Pulmonary artery endothelial cell (primary cell): ENCODE data around the gene WFDC5. TPM values are rescaled to one million over a fixed set of nuclear protein-coding genes. Genes with fewer than 3 reads are reported as not detected.
A peak's percentile ranks its signal among the peaks of the same experiment; 100 is the strongest.
"Not testable (repeated sequence)": the region's sequence is repeated elsewhere in the genome, so short reads cannot be mapped to it uniquely, and the experiment has no call there.

Source experiments
- DNase-seq: peaks from one replicate; pipeline ENCODE4 v3.0.0-alpha.2; 2011; ENCODE audit warnings: low read depth, low spot score
- total RNA-seq: library from RNA; depleted of rRNA; stranded (reverse); fragments of >200 nt; gene quantifications from 2 replicates; pipeline ENCODE4 v1.2.3, GENCODE V29; 2014

WFDC5 gene
- not detected in 2 replicates for total RNA-seq

- no peak for DNase-seq
These were observed at the start of gene WFDC5 for GRCh38 chr20:45114465-45115385. Gene WFDC5 (minus strand): TSS chr20:45115174. CDS start chr20:45115083, 91 bp downstream.

- DNase-seq, result no peak
These were observed 48.3 kb upstream of the WFDC5 start for GRCh38 chr20:45163083-45163803.

- DNase-seq, result peak; percentile 4
These were observed 43.0 kb upstream of the WFDC5 start for GRCh38 chr20:45157962-45158361.

- no peak for DNase-seq
These were observed 41.7 kb upstream of the WFDC5 start for GRCh38 chr20:45156713-45157112.

GRCh38 chr20:45154794-45155193 lies 39.8 kb upstream of the WFDC5 start:
- not testable (repeated sequence) for DNase-seq

- DNase-seq, result no peak
These were observed 39.2 kb upstream of the WFDC5 start for GRCh38 chr20:45154183-45154582.

GRCh38 chr20:45153752-45154151 lies 38.8 kb upstream of the WFDC5 start:
- DNase-seq, result no peak

GRCh38 chr20:45153147-45153546 lies 38.2 kb upstream of the WFDC5 start:
- no peak for DNase-seq

- no peak for DNase-seq
These were observed 37.4 kb upstream of the WFDC5 start for GRCh38 chr20:45152405-45152804.

GRCh38 chr20:45149062-45149461 lies 34.1 kb upstream of the WFDC5 start:
- no peak for DNase-seq

- no peak for DNase-seq
These were observed 25.9 kb upstream of the WFDC5 start for GRCh38 chr20:45140836-45141235.

GRCh38 chr20:45139733-45140375 lies 24.9 kb upstream of the WFDC5 start:
- not testable (repeated sequence) for DNase-seq

- no peak for DNase-seq
These were observed 23.8 kb upstream of the WFDC5 start for GRCh38 chr20:45138561-45139300.

GRCh38 chr20:45136911-45137310 lies 21.9 kb upstream of the WFDC5 start:
- DNase-seq, result no peak

GRCh38 chr20:45128099-45128498 lies 13.1 kb upstream of the WFDC5 start:
- DNase-seq, result no peak

- no peak for DNase-seq
These were observed 9.4 kb upstream of the WFDC5 start, which contains the start of gene WFDC12 for GRCh38 chr20:45124365-45124764. Gene WFDC12 (minus strand): TSS chr20:45124465. CDS start chr20:45124447, 18 bp downstream.

GRCh38 chr20:45121388-45121787 lies 6.4 kb upstream of the WFDC5 start:
- DNase-seq, result no peak

- DNase-seq, result no peak
These were observed 4.7 kb upstream of the WFDC5 start for GRCh38 chr20:45119556-45120266.

GRCh38 chr20:45118028-45118427 lies 3.1 kb upstream of the WFDC5 start:
- DNase-seq, result no peak

GRCh38 chr20:45117581-45117980 lies 2.6 kb upstream of the WFDC5 start:
- DNase-seq, result no peak
